BE2C (cell line): ENCODE measurements around the gene ARIH2.

Experiments
- DNase-seq: peaks from one replicate; pipeline ENCODE4 v3.0.0-alpha.2; 2020
- H3K27me3 ChIP-seq: fragments of 250-450 bp; sonication (Bioruptor Pico); 2 replicates; pipeline ENCODE4 v1.5.1; 2020; ENCODE audit warnings: mild to moderate bottlenecking
- H3K36me3 ChIP-seq: fragments of 250-450 bp; sonication (Bioruptor Pico); 2 replicates; pipeline ENCODE4 v1.5.1; 2020; ENCODE audit warnings: mild to moderate bottlenecking
- H3K4me1 ChIP-seq: fragments of 250-450 bp; sonication (Bioruptor Pico); 2 replicates; pipeline ENCODE4 v1.5.1; 2020
- H3K4me3 ChIP-seq: 2 replicates; pipeline ENCODE4 v1.5.1; 2011; ENCODE audit warnings: low read depth, low read length
- H3K9me3 ChIP-seq: fragments of 250-450 bp; sonication (Bioruptor Pico); 2 replicates; pipeline ENCODE4 v1.5.1; 2020
- TF ChIP-seq, protein P1 (sequence below): IDR thresholded peaks from 2 replicates; pipeline ENCODE4 v1.5.1; 2012; ENCODE audit warnings: mild to moderate bottlenecking, low read depth, low read length

The ARIH2 gene

DNA sequence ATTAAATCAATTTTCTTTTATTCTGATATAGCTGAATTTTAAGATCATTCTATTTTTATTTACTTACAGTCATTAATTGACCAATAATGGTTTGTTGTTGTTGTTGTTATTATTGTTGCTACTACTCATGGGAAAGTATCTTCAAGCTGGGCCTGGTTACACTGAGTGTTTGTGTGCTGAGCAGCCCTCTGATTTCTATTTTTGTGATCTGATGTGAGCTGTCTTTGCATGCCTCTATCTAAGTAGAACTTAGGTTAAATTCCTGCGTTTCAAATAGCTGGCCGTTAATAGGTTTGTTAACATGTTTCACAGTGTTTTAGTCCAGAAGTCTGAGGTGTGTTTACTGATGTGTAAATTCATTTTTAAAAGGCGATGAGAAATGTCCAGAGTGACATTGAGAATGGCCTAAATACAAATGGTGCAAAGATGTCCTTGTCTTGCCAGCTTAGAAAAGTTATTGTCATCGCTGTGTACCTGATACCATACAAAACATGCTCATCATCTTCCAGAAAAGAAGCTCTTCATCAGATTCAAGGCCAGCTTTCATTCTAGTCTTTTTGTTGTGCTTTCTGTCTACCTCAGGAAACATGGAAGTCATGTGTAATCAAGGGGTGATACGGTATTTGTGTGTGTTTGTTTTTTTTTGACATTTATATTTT is 15.8 kb downstream of the ARIH2 start:
- no peak for DNase-seq
- TF ChIP-seq, protein P1, sequence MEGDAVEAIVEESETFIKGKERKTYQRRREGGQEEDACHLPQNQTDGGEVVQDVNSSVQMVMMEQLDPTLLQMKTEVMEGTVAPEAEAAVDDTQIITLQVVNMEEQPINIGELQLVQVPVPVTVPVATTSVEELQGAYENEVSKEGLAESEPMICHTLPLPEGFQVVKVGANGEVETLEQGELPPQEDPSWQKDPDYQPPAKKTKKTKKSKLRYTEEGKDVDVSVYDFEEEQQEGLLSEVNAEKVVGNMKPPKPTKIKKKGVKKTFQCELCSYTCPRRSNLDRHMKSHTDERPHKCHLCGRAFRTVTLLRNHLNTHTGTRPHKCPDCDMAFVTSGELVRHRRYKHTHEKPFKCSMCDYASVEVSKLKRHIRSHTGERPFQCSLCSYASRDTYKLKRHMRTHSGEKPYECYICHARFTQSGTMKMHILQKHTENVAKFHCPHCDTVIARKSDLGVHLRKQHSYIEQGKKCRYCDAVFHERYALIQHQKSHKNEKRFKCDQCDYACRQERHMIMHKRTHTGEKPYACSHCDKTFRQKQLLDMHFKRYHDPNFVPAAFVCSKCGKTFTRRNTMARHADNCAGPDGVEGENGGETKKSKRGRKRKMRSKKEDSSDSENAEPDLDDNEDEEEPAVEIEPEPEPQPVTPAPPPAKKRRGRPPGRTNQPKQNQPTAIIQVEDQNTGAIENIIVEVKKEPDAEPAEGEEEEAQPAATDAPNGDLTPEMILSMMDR, result no peak
- peaks cover 3% of the 10 kb centered on the region; the same call in 1 of the 2 replicates for H3K36me3 ChIP-seq
- no peaks in the 10 kb centered on the region for H3K9me3 ChIP-seq
- no peaks in the 10 kb centered on the region for H3K4me1 ChIP-seq
- no peaks in the 10 kb centered on the region for H3K27me3 ChIP-seq
- no peak overlapping the region for H3K4me3 ChIP-seq

DNA sequence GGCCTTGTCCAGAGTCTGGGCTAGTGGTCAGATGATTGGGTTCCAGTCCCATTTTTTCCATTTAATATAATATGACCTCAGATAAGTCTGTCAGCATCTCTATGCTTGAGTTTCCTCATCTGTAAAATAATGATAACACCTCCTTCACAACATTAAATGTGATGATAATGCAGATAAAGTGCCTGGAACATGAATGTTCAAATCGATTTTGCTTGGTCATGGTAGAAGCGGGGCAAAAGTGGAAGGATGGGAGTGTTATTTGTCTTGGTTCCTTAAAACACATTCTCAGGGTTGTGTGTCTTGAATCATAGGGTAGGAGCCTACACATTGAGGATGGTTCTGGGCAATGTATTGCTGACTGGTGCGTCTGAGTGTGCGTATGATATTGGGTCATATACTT is 16.9 kb downstream of the ARIH2 start:
- Histone ChIP-seq H3K27me3 (no peaks in the 10 kb centered on the region), H3K36me3 (no peaks in the 10 kb centered on the region), H3K4me1 (no peaks in the 10 kb centered on the region), H3K4me3 (no peak overlapping the region), H3K9me3 (no peaks in the 10 kb centered on the region)
- no peak for DNase-seq
- TF ChIP-seq, protein P1, result no peak

DNA sequence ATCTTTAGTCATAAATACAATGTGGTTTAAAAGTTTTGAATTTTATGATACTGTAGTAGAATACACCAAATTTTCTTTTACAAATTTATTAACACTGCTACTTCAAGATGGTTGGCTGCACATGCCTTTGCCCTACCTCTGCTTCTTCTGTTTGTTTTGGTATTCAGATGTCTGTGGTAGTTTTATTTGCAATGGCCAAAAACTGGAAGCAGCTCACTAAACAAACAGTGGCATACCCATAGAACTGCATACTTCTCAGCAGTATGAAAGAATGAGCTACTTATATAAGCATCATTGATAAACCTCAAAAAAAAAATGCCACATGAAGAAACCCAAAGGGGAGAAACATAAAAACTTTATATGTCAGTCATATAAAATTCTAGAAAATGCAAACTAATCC is 19.5 kb downstream of the ARIH2 start:
- no peaks in the 10 kb centered on the region for H3K4me1 ChIP-seq
- no peaks in the 10 kb centered on the region for H3K36me3 ChIP-seq
- H3K9me3 ChIP-seq, result no peaks in the 10 kb centered on the region
- TF ChIP-seq, protein P1, result no peak
- no peaks in the 10 kb centered on the region for H3K27me3 ChIP-seq
- no peak for DNase-seq
- H3K4me3 ChIP-seq, result no peak overlapping the region

DNA sequence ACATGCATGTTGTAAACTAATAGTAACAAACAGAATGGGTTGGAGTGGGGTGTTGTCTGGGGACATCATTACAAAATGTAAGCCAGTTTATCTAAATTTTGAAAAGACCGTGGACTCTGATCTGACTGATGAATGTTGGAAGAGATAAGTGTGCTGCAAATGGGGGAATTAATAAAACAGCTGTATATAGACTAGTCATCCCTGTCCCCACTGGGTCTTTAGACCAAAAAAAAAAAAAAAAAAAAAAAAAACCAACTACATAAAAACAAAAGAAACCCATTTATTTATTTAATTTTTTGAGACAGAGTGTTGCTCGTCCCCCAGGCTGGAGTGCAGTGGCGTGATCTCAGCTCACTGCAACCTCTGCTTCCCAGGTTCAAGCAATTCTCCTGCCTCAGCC is 20.0 kb downstream of the ARIH2 start:
- TF ChIP-seq, protein P1, result no peak
- H3K4me3 ChIP-seq, result no peak overlapping the region
- DNase-seq, result no peak
- no peaks in the 10 kb centered on the region for H3K27me3 ChIP-seq
- H3K4me1 ChIP-seq, result no peaks in the 10 kb centered on the region
- H3K36me3 ChIP-seq, result no peaks in the 10 kb centered on the region
- no peaks in the 10 kb centered on the region for H3K9me3 ChIP-seq

DNA sequence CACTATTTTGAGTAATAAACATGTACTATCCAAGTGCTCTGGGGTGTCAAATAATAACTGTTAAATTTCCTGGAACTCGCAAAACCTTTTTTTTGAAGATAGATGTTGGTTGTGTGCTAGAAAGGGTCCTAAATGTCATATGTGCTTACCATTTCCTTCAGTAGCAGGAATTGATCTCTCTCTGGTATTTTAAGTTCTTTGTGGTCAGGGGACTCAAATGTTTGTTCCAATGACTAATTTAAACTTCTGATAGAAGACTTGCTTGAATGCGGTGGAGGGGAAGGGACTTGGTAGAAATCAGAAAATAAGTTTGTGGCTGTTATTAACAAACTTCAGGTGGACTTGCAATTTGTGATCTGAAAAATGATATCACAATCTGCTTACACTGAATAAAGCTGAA is 26.8 kb downstream of the ARIH2 start:
- Histone ChIP-seq H3K9me3 (no peaks in the 10 kb centered on the region), H3K27me3 (no peaks in the 10 kb centered on the region), H3K36me3 (no peaks in the 10 kb centered on the region), H3K4me3 (no peak overlapping the region), H3K4me1 (no peaks in the 10 kb centered on the region)
- DNase-seq, result no peak
- TF ChIP-seq, protein P1, result no peak

DNA sequence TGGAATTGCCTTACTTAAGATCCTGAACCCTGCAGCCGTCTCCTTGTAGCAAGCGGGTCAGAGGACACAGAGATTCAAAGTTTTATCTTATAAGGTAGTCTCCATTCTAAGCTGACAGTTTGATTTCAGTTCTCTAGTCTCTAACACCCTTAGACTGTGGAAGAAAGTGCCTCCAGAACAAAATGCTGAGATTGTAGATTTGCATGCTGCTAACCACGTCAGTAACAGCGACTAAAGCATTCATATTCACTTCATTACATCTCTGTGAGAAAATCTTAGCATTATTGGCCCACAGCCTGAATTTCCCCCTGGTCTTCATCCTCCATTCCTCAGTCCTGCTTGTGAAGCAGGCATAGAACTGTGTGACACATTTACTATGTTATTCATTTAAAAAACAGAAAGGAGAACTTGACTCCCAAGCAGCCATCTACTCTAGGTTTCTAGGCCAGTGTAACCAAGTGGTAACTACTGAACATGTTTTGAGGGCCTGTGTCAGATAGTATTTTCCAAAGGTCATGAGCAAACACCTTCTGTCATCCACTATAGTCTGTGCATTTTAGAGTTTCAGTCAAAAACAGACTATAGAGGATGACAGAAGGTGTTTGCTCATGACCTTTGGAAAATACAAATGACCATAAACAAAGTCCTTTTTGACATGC is 27.4 kb downstream of the ARIH2 start:
- H3K36me3 ChIP-seq, result no peaks in the 10 kb centered on the region
- no peaks in the 10 kb centered on the region for H3K27me3 ChIP-seq
- TF ChIP-seq, protein P1, result no peak
- H3K9me3 ChIP-seq, result no peaks in the 10 kb centered on the region
- H3K4me3 ChIP-seq, result no peak overlapping the region
- no peak for DNase-seq
- no peaks in the 10 kb centered on the region for H3K4me1 ChIP-seq
